ENCODE data around the gene CDK5RAP1.

Gene CDK5RAP1

DNA sequence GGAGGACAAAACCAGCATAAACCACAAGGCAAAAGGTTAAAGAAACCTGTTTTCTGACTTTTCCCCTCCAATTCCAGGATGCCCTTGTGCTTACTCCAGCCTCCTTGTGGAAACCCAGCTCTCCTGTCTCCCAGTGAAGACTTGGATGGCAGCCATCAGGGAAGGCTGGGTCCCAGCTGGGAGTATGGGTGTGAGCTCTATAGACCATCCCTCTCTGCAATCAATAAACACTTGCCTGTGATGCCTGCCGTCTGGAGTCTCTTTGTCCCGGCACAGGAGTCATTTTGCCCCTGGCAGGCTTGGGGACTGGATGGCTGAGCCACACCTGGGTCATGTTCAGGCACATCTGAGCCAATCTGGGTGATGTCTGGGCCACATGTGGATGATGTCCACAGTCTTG is 91.7 kb downstream of the CDK5RAP1 start:
- in situ Hi-C loops (cut with HindIII; ENCODE audit: low sequenced_read_pairs): no loop called here
- TF ChIP-seq, protein P1, sequence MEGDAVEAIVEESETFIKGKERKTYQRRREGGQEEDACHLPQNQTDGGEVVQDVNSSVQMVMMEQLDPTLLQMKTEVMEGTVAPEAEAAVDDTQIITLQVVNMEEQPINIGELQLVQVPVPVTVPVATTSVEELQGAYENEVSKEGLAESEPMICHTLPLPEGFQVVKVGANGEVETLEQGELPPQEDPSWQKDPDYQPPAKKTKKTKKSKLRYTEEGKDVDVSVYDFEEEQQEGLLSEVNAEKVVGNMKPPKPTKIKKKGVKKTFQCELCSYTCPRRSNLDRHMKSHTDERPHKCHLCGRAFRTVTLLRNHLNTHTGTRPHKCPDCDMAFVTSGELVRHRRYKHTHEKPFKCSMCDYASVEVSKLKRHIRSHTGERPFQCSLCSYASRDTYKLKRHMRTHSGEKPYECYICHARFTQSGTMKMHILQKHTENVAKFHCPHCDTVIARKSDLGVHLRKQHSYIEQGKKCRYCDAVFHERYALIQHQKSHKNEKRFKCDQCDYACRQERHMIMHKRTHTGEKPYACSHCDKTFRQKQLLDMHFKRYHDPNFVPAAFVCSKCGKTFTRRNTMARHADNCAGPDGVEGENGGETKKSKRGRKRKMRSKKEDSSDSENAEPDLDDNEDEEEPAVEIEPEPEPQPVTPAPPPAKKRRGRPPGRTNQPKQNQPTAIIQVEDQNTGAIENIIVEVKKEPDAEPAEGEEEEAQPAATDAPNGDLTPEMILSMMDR (IDR thresholded peaks at IDR 0.05; ENCODE audit: low read depth, low read length): no peak
- no peak overlapping the region for H3K4me3 ChIP-seq (ENCODE audit: low read depth, low read length)
- DNase-seq (ENCODE audit: low read depth, low spot score): no peak

Data from astrocyte of the spinal cord (primary cell).